Uterus (tissue), 2 donors: ENCODE measurements around the gene DIAPH2.

Source experiments
- CTCF ChIP-seq, 4 experiments: fragments of 200-600 bp in 2 of 4; fragments of 450-650 bp in 2 of 4; sonication (generic) in 2 of 4; IDR thresholded peaks; one replicate each; pipeline ENCODE4 v1.5.1; 2016 to 2019; ENCODE audit warnings: antibody characterized with exemption in 4 of 4, mild to moderate bottlenecking in 2 of 4, moderate library complexity in 1 of 4
- POLR2A ChIP-seq, 2 donors: fragments of 450-650 bp; IDR thresholded peaks; one replicate each; pipeline ENCODE4 v1.6.1; 2016; ENCODE audit warnings: antibody characterized with exemption in 2 of 2, mild to moderate bottlenecking in 1 of 2, moderate library complexity in 1 of 2

DNA sequence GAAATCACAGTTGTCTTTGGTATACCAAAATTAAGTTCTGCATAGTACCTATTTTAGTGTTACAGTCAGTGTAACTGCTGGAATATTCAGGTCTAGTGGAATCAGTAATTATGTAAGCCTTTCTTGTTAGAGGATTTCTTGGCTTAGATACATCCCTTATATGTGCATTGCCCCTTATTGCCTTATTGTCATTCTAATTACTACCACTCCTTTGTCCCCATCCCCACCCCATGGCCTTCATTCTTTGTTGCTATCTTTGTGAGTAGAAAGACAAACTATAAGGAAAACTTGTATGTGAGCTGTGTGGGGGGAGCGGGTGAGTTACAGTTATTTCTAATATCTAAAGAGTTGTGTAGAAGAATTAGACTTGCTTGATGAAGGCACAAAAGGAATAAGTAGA, 162.2 kb downstream of the DIAPH2 start:
- no peak for TF ChIP-seq CTCF (IDR thresholded peaks at IDR 0.05)
- no peak for TF ChIP-seq POLR2A (IDR thresholded peaks at IDR 0.05)
